Measurements from ENCODE around the gene PSMD13.
"Not testable (repeated sequence)": the region's sequence is repeated elsewhere in the genome, so short reads cannot be mapped to it uniquely, and the experiment has no call there.

Gene PSMD13

DNA sequence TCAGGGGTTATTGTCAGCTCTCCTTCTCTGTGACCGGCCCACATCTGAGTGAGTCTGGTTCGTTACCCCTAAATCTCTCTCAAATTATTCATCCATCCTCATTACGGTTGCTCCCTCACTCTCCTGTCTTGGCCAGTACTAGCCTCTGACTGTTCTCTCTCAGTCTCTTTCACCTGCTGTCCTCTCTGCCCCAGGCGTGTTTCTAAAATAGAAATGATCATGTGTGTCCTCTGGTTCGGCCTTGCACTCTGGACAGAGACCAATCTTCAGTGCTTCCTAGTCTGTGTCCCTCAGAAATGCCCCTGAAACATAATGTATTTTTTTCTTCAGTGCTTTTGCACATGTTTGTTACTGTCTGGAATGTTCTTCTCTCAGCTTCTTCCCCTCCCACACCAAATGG is 4.9 kb downstream of the PSMD13 start:
- FAIRE-seq (no peak), DNase-seq (ENCODE audit: low spot score) (no peak)

DNA sequence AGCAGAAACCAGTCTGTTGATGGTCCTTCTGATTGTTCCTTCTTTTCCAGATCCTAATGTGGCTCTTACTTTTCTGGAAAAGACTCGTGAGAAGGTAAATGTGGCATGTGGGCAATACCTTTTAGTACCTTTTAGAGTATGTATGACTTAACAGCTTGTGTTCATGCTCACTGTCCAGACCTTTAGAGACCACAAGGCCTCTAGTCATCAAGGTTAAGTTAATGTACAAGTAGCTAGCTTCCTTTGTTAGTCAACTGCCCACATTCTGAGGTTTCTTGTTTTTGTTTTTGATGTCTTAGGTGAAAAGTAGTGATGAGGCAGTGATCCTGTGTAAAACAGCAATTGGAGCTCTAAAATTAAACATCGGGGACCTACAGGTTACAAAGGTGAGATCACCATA is 7.6 kb downstream of the PSMD13 start:
- no peak for DNase-seq (ENCODE audit: low spot score)
- no peak for FAIRE-seq

DNA sequence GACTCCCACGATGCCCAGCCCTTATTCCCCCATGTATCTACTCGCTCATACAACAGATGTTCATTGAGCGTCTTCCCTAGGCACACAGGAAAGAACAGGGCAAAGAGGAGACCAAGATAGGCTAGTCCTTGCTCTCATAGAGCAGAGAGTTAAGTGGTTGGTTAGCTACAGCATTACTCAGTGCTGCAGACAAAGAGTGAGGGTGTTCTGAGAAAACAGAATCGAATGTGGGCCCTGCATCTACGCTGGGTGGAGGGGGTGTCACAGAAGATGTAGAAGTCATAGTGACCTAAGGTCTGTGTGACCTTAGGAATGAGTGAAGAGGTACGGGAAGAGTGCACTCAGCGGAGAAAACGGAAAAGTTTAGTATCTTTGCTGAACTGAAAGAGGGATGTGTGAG is 12.3 kb downstream of the PSMD13 start:
- no peak for FAIRE-seq
- DNase-seq (ENCODE audit: low spot score) = no peak

DNA sequence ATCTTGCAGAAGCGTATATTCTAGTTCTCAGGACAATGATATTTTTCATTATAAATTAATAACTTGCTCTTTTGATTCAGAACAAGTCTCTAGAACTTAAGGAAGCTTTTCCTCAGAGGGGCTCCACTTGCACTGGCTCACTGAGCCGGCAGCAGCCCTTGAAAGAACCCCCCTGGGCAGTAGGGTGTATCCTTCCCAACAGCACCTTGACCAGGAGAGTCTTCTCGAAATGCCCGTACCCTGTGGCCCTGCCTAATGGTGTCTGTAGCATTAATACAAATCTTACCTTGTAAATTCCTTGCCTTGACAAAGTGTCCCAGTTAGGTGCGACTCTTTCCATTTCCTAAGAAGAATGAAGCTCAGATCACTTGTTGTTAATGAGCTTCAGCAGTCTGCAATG is 13.5 kb downstream of the PSMD13 start:
- DNase-seq (ENCODE audit: low spot score) (no peak), FAIRE-seq (no peak)

DNA sequence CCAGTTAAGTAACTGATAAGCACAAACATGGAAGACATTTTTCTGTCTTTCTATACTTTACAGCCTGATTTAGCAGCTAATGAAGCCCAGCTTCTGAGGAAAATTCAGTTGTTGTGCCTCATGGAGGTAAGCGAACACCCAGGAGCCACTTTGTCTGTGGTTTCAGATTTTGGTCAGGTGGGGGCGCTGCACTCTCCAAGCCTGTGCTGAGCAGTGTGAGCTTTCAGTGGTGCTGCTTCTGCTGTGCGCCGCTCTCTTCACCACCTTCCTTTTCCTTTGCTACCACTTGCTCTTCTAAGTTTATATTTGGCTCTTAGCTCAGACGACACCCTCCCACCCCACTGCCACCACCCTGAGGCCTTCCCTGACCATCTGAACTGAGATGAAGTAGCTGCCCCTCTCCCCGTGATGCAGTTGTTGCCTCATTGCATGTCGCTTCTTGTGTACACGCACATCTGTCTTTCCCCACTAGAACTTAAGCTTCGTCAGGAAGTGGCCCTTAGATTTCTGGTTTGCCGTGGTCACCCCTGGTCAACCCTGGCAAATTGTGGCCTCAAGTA is 14.0 kb downstream of the PSMD13 start:
- DNase-seq (ENCODE audit: low spot score) (no peak), FAIRE-seq (no peak)

DNA sequence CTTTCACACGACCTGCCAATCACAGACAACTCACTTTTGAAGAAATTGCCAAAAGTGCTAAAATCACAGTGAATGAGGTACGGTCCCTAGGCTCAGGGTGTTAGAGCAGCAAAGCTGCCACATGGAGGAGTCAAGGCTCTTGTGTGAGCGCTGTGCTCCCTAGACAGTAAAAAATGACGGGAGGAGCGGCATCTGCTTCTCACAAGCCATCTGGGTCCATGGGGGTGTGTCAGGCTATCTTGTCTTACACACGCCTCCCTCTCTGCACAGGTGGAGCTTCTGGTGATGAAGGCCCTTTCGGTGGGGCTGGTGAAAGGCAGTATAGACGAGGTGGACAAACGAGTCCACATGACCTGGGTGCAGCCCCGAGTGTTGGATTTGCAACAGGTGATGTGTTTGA is 14.8 kb downstream of the PSMD13 start:
- no peak for DNase-seq (ENCODE audit: low spot score)
- FAIRE-seq = no peak

DNA sequence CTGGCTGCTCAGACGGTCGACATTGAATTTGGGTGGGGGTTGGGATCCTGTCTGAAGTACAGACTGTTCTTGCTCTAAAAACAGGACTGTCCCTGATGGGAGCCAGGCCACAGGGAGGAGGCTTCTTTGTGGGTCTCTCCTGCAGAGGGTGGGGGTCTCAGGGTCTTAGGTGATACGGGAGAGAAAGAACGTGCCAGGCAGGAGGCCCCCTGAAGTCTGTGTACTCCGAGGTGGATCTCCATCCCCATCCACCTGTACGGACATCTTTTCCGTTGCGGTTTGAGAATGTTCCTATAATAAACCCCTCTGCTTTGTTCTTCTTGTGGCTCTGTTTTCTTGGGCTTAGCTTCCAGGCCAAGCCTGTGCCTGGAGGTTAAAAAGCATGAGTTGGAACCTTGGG is 15.9 kb downstream of the PSMD13 start:
- no peak for FAIRE-seq
- no peak for DNase-seq (ENCODE audit: low spot score)

DNA sequence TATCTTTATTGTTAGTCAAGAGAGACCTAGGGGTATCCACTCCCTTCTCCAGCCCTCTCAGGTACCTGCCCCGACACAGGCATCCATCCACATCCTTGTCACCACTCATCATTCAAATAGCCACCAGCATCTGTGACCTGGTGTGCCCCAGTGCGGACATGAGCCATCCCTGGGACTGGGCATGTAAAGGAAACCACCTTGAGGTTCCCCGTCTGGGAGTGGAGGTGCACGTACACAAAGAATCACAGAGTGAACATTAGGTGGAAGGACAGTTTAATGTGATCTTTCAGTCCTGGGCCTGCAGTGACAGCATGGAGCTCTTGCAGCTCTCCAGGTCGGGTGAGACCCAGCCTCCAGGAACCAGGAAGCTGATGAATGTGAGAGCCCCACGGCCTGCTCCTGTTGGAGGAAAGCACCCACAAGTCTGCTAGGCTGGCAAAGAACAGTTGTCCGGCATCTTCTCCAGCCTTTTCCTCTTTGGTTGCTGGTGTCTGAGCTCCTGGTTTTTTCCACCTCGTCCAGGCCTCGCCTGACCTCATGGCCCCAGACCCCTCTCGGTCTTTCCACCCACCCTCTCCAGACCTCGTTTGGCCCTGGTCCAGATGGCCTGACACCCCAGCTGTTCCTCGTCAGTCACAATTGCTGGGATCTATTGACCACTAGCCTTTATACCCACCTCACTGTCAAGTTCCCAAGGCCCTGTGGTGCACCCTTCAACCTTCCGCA is 16.5 kb downstream of the PSMD13 start:
- no peak for DNase-seq (ENCODE audit: low spot score)
- FAIRE-seq = no peak

DNA sequence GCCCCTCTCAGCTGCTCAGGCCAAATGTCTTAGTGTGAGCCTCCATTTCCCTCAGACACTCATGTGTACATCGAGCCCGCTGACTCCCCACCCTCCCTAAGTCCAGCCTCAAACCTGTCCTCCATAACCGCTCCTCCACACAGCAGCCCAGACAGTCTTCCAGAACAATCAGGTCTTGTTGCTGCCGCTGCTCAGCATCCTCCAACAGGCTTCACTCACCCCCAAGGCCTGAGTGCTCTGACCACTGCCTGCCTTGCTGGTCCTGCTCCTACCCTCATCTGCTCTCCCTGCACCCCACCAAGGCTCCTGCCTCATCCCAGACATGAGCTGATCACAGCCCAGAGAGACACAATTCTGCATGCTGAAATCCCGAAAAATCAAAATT is 17.1 kb downstream of the PSMD13 start:
- FAIRE-seq (no peak), DNase-seq (ENCODE audit: low spot score) (no peak)

DNA sequence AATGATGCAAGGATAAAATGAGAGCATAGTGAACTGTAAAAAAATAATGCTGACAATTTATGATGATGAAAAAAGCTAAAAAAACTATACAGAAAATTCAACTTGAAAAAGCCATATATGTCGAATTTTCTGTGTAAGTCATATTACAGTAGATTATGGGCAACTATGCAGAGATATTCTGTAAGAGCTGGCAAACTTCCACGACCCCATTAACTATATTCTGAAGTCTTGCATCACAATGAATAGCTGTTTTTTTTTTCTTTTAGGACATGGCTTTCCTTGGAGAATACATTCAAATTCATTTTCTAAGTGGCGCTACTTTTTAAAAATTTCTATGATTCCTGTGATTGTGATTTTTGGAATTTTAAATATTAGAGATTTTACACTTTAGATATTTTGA is 18.4 kb downstream of the PSMD13 start:
- no peak for DNase-seq (ENCODE audit: low spot score)
- FAIRE-seq = no peak

DNA sequence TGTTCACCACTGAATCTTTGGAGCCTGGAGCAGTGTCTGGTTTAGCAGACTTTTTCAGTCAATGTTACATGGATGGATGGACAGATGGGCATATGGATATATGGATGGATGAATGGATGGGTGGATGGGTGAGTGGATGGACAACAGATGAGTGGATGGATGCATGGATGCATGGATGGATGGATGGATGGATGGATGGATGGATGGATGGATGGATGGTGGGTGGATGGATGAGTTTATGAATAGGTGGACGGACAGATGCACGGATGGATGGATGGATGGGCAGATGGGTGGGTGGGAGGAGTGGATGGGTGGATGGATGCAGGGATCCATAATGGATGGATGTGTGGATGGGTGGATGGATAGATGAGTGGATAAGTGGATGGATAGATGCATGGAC is 19.0 kb downstream of the PSMD13 start:
- FAIRE-seq = no peak

DNA sequence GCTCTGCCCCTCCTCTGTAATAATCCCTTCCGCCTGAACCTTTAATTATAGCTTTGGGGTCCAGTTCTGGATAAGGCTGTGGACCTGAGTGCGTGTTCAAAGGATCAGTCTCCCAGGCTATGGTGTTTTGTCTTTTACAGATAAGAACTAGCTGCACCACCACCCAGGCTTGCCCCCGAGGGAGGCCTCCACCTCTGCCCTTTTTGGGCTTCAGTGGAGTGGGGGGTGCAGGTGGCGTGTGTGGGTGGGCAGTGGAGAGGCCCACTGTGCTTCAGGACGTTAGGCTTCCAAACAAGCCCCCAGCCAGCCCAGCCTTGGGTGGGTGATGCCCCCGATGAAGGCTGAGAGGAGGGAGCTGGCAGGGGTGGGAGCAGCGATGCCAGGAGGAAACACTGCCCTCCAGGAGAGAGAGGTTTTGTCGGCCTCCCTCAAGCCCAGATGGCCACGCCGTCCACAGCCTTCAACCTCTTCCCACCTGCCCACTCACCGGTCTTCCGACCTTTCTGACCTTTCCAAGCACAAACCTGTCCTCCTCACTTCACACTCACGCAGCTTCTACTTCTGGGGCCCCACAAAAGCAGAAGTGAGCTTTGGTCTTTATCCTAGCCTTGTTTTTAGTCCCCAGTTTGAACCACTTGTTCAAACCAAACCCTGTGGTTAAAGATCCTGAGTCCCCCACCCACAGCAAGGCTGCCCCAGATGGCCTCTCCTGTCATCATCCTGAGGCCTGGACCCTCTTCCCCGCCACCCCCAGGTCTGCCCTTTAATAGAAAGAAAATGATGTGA is 20.4 kb downstream of the PSMD13 start:
- DNase-seq (ENCODE audit: low spot score) = no peak
- FAIRE-seq = no peak

More for the DNA sequence above, 19.0 kb downstream of the PSMD13 start:
- DNase-seq (ENCODE audit: low spot score) = no peak

DNA sequence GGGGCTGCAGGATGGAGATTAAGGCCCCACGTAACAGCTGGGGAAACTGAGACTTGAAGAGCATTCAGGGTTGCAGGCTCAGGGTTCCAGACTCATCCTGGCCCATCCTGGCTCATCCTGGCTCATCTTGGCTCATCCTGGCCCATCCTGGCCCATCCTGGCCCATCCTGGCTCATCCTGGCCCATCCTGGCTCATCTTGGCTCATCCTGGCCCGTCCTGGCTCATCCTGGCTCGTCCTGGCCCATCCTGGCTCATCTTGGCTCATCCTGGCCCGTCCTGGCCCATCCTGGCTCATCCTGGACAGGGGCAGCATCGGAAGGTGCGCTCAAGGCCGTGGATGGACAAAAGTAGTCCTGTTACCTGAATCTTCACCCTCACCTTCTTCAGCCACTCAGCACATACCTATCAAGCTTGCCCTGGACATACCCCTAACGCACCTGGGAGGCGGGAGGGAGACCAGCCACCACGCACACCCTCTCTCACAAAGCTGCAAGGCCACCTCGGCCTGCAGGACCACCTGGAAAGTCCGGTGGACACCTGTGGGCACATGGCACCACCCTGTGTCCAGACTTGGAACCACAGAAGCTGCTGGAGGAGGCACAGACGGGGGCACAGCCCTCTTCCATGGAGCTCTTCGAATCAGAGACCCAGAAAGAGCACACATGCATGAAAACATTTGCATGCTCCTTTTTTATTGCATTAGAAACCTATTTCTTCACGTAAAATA is 21.2 kb downstream of the PSMD13 start:
- DNase-seq (ENCODE audit: low spot score) (no peak), FAIRE-seq (no peak)

DNA sequence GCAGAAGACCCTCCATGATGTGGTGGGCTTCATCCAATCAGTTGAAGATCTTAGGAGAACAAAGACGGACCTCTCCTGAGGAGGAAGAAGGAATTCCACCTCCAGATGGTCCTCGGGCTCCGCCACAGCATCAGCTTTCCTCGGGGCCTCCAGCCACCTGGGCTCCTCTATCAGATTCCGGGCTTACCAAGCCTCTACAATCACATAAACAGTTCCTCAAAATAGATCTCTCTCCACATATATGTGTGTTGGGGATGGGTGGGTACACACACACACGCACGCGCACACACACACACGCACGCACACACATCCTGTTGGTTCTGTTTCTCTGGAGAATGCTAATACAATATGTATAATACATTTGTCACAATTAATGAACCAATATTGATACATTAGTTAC is 22.6 kb downstream of the PSMD13 start:
- DNase-seq (ENCODE audit: low spot score) (no peak), FAIRE-seq (no peak)

DNA sequence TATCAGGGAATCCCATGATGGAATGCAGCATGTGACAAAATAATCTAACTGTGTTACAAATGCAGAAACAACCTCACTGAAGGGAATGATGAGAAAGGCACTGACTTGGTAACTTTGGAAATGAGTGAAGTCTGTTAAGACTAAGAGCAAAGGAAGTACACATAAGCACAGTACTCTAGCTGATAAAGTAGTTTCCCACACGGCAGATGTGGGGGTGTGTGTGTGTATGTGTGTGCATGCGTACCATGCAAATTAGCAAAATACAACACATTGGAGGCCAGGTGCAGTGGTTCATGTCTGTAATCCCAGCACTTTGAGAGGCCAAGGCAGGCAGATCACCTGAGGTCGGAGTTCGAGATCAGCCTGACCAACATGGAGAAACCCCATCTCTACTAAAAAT is 24.8 kb downstream of the PSMD13 start:
- DNase-seq (ENCODE audit: low spot score) = no peak
- no peak for FAIRE-seq

DNA sequence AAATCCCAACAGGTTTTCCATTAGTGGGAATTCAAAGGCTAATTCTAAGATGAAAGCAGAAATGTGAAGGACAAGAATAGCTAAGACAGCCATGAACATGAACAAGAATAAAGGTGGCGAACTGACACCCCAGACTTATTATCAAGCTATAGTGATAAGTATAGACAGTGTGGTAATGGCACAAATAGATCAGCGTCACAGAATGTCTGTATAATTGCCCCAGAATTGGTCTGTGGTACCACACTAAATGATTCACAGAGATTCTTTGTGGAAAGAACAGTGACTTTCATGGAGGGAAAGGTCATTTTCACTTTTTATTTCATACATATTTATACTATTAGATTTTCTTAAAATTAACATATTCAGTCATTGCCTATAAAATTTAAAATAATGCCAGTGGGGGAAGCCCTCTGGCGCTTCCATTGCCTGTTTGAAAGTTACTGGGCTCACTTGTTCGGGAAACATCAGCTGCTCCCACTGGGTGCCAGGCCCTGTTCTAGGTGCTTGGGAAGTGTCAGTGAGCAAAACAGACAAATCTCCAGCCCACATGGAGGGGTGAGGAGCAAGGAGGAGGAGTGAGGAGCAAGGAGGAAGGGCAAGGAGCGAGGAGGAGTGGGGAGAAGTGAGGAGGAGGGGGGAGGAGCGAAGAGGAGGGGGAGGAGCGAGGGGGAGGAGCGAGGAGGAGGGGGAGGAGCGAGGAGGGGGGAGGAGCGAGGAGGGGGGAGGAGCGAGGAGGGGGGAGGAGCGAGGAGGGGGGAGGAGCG is 30.1 kb downstream of the PSMD13 start:
- FAIRE-seq (no peak), DNase-seq (ENCODE audit: low spot score) (no peak)

DNA sequence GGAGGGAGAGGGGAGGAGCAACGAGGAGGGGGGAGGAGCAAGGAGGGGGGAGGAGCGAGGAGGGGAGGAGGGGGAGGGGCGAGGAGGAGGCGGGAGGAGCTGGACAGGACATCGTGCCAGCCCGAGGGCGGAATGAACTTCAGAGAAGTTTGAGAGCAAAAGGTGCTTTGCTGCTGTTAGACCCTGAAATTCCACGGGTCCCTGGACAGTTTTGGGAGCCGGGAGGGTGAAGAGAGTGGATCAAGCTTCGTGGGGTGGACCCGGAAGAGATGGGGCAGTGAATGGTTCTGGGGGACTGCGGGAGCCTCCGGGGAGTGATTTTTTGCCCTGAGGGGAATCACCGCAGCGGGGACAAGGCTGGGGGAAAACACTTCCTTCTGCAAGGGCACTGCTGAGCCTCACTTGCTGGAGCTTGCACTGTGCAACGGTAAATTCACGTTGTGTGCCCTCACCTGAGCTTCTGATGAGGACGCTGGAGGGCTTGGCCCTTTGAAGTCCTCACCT is 30.8 kb downstream of the PSMD13 start:
- FAIRE-seq (no peak), DNase-seq (ENCODE audit: low spot score) (no peak)

DNA sequence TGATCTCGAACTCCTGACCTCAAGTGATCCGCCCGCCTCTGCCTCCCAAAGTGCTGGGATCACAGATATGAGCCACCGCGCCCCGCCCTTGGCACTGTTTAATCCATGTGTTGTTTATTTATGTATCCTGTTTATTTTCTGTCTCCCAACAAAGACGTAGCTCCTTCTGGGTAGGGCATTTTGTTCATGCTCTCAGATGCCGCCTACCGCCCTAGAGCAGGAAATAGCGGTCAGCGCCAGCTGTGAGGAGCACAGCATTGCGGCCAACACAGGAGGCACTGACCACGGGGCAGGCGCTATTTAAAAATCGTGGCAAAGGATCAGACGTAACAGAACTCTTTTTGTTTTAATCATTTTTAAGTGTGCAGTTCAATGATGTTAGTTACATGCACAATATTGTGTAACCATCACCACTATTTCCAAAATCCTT is 32.0 kb downstream of the PSMD13 start:
- FAIRE-seq; DNase-seq (ENCODE audit: low spot score): not testable (repeated sequence)

DNA sequence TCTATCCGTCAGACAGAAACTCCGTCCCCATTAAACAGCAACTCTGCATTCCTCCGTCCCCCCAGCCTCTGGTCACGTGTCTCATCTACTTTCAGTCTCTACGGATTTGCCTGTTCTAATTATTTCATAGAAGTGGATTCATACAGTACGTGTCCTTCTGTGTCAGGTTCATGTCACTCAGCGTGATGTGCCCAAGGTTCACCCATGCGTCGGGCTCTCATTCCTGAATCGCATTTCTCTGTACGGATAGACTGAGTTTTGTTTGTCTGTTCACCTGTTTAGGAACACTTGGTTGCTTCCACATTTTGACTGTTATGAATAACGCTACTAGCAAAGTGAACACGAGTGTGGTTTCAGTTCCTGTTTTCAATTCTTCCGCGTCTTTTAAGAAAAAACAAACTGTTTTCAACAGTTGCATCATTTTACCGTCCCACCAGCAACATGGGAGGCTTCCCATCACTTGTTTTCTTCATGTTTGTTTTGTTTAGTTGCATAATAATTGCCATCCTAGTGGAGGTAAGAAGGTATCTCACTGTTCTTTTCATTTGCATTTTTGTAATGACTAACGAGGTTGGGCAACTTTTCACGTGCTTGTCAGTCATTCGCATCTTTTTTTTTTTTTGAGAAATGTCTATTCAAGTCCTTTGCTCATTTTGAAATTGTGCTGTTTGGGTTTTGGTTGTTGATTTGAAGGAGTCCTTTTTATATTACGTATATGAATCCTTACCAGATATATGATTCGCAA is 32.5 kb downstream of the PSMD13 start:
- FAIRE-seq = no peak
- no peak for DNase-seq (ENCODE audit: low spot score)

All from RCC 7860 (cell line).